Osteocyte (in vitro differentiated cells): ENCODE results near the gene NISCH. TPM values are rescaled to one million over a fixed set of nuclear protein-coding genes. Genes with fewer than 3 reads are reported as not detected.

Experiments used
- DNase-seq: peaks from one replicate; pipeline ENCODE4 v3.0.0; 2021; ENCODE audit warnings: mixed read lengths; ENCODE audit not compliant: unreplicated experiment; ENCODE audit errors: extremely low spot score
- H3K27ac Mint-ChIP-seq: one replicate; pipeline ENCODE4 v1.8.0; 2021; ENCODE audit warnings: mild to moderate bottlenecking, mixed read lengths; ENCODE audit not compliant: unreplicated experiment
- H3K27me3 Mint-ChIP-seq: one replicate; pipeline ENCODE4 v1.8.0; 2021; ENCODE audit warnings: mixed read lengths; ENCODE audit not compliant: unreplicated experiment
- H3K36me3 Mint-ChIP-seq: one replicate; pipeline ENCODE4 v1.8.0; 2021; ENCODE audit warnings: mixed read lengths; ENCODE audit not compliant: unreplicated experiment
- H3K4me1 Mint-ChIP-seq: one replicate; pipeline ENCODE4 v1.8.0; 2021; ENCODE audit warnings: mixed read lengths; ENCODE audit not compliant: unreplicated experiment
- H3K4me3 Mint-ChIP-seq: one replicate; pipeline ENCODE4 v1.8.0; 2021; ENCODE audit warnings: mild to moderate bottlenecking, moderate library complexity, mixed read lengths; ENCODE audit not compliant: unreplicated experiment
- H3K9me3 Mint-ChIP-seq: one replicate; pipeline ENCODE4 v1.8.0; 2021; ENCODE audit warnings: mixed read lengths; ENCODE audit not compliant: unreplicated experiment
- total RNA-seq: library from RNA; stranded (reverse); gene quantifications from 2 replicates; pipeline ENCODE4 v1.2.1, GENCODE V29; 2021
- TF ChIP-seq, protein P1 (sequence below): fragments of 200-600 bp; sonication (generic); IDR thresholded peaks from 2 replicates; pipeline ENCODE4 v1.5.0; 2021; ENCODE audit warnings: antibody characterized with exemption, mild to moderate bottlenecking, moderate library complexity

The NISCH gene
- total RNA-seq, 1 donor from 2014 or later, result 138 TPM

DNA sequence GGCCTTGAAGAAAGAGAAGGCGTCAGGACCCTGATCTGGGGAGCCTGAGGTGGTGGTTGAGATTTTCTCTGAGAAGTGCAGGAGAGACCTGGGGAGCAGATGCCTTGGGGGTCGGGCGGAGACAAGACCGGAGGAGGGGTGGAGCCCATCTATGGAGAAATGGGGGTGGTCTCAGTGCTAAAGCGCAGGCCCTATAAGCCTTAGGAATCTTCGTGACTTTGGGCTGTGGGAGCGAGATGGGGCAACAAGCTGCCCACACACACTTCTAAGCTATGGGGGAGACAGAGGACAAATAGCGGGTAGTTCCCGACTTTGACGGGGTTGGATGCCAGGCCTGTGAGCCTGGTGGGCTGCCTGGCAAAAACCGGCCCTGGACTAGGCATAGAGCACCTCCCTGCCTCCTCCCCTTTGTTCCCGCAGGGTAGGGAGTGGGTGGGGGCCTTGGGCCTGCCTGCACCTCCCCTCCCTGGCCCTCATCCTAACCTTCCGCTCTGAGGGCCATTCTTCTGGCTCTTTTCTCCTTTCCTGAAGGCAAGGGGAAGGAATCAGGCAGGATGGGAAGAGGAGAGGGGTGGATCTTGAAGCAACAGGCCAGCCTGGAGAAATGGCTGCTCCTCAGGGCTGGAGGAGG lies 880 bp downstream of the NISCH start:
- TF ChIP-seq, protein P1, sequence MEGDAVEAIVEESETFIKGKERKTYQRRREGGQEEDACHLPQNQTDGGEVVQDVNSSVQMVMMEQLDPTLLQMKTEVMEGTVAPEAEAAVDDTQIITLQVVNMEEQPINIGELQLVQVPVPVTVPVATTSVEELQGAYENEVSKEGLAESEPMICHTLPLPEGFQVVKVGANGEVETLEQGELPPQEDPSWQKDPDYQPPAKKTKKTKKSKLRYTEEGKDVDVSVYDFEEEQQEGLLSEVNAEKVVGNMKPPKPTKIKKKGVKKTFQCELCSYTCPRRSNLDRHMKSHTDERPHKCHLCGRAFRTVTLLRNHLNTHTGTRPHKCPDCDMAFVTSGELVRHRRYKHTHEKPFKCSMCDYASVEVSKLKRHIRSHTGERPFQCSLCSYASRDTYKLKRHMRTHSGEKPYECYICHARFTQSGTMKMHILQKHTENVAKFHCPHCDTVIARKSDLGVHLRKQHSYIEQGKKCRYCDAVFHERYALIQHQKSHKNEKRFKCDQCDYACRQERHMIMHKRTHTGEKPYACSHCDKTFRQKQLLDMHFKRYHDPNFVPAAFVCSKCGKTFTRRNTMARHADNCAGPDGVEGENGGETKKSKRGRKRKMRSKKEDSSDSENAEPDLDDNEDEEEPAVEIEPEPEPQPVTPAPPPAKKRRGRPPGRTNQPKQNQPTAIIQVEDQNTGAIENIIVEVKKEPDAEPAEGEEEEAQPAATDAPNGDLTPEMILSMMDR, result no peak
- peak; percentile 83 for DNase-seq
- Mint-ChIP-seq H3K4me3 (peak overlapping the region; percentile 98), H3K9me3 (no peaks in the 10 kb centered on the region), H3K36me3 (peaks cover 16% of the 10 kb centered on the region), H3K4me1 (peaks cover 23% of the 10 kb centered on the region), H3K27me3 (no peaks in the 10 kb centered on the region), H3K27ac (peak overlapping the region; percentile 94)

GRCh38 chr3:52456800-52457183 lies 1.4 kb downstream of the NISCH start:
- Mint-ChIP-seq H3K36me3 (peaks cover 16% of the 10 kb centered on the region), H3K4me1 (peaks cover 23% of the 10 kb centered on the region), H3K27me3 (no peaks in the 10 kb centered on the region), H3K9me3 (no peaks in the 10 kb centered on the region), H3K27ac (peak overlapping the region; percentile 94), H3K4me3 (peak overlapping the region; percentile 98)
- TF ChIP-seq, protein P1, result no peak
- no peak for DNase-seq

- no peak overlapping the region for H3K27ac Mint-ChIP-seq
- H3K27me3 Mint-ChIP-seq, result no peaks in the 10 kb centered on the region
- TF ChIP-seq, protein P1, result no peak
- DNase-seq, result no peak
- peaks cover 25% of the 10 kb centered on the region for H3K4me1 Mint-ChIP-seq
- H3K36me3 Mint-ChIP-seq, result peaks cover 26% of the 10 kb centered on the region
- no peak overlapping the region for H3K4me3 Mint-ChIP-seq
- H3K9me3 Mint-ChIP-seq, result no peaks in the 10 kb centered on the region
Observed at GRCh38 chr3:52458031-52458760, 2.8 kb downstream of the NISCH start.

DNA sequence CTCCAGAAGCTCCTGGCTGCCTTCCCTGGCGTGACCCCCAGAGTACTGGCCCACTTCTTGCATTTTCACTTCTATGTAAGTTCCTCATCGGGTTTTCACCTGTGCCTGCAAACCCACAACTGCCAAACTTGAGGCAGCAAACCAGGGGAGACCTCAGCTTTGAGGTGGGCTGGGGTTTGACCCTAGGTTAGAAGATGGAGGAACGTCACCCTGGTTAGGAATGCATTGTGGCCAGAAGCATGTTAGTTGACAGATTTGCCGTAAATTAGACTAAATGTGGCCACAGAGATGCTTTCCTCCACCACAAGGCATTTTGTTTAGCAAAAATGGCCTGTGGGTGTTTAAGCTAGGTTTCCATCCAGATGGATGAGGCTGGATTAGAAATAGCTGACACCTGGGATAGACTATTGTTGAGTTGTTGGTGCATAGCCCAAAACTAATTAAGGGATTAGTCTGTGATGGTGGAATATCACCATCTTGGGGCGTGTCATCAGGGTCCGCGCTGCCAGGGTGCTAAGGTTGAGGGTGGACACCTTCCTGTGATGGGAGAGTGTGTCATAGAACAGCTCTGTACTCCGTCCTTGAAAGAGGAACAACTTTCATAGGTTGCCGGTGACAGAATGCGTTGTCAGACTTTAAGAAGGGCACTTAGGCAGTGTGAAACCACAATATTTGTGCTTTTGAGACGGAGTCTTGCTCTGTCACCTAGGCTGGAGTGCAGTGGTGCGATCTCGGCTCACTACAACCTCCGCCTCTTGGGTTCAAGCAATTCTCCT lies 3.6 kb downstream of the NISCH start:
- Mint-ChIP-seq H3K27ac (no peak overlapping the region), H3K4me3 (no peak overlapping the region), H3K36me3 (peaks cover 28% of the 10 kb centered on the region), H3K27me3 (no peaks in the 10 kb centered on the region), H3K9me3 (no peaks in the 10 kb centered on the region), H3K4me1 (peaks cover 24% of the 10 kb centered on the region)
- DNase-seq, result no peak
- TF ChIP-seq, protein P1, result no peak

DNA sequence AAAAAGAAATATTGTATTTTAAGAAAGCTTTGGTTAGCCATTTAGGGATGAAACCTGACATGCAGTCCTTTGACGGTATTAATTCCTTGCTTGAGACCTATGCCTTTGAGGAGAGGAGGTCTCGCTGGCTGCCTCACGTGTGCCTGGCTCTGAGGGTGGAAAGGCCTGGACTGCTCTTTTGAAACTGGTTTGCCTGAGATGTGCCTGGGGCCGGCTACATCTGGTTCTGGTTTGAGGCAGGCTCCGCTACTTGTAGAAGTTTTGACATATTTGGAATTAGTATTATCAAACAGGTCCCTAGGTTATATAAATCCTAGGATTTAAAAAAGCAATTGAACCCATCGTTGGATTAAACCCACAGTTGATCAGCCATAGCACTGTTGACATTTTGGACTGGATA lies 6.5 kb downstream of the NISCH start:
- H3K27me3 Mint-ChIP-seq, result no peaks in the 10 kb centered on the region
- peaks cover 16% of the 10 kb centered on the region for H3K4me1 Mint-ChIP-seq
- H3K27ac Mint-ChIP-seq, result no peak overlapping the region
- no peak for DNase-seq
- TF ChIP-seq, protein P1, result no peak
- no peak overlapping the region for H3K4me3 Mint-ChIP-seq
- no peaks in the 10 kb centered on the region for H3K9me3 Mint-ChIP-seq
- peaks cover 35% of the 10 kb centered on the region for H3K36me3 Mint-ChIP-seq
